Measurements from ENCODE around the gene PPP2R3A. TPM values are rescaled to one million over a fixed set of nuclear protein-coding genes. Genes with fewer than 3 reads are reported as not detected.

Gene PPP2R3A
- total and polyA plus RNA-seq, 8 donors, result 1.3 to 7.0 (median 4.3) TPM

GRCh38 chr3:136134091-136134490, 168.6 kb downstream of the PPP2R3A start:
- intact Hi-C loops (cut with DNase I), result loop anchor here in 1 of 3 donors (10.0 kb wide), 1 partner anchor 51 kb away; no protein-coding TSS in a partner anchor
- TF ChIP-seq, protein P1, sequence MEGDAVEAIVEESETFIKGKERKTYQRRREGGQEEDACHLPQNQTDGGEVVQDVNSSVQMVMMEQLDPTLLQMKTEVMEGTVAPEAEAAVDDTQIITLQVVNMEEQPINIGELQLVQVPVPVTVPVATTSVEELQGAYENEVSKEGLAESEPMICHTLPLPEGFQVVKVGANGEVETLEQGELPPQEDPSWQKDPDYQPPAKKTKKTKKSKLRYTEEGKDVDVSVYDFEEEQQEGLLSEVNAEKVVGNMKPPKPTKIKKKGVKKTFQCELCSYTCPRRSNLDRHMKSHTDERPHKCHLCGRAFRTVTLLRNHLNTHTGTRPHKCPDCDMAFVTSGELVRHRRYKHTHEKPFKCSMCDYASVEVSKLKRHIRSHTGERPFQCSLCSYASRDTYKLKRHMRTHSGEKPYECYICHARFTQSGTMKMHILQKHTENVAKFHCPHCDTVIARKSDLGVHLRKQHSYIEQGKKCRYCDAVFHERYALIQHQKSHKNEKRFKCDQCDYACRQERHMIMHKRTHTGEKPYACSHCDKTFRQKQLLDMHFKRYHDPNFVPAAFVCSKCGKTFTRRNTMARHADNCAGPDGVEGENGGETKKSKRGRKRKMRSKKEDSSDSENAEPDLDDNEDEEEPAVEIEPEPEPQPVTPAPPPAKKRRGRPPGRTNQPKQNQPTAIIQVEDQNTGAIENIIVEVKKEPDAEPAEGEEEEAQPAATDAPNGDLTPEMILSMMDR (IDR thresholded peaks at IDR 0.05), result no peak
- FAIRE-seq (no peak), DNase-seq (no peak), ATAC-seq (no peak)
- Histone ChIP-seq H3K36me3 (no peaks in the 10 kb centered on the region), H3K27ac (no peak overlapping the region), H3K27me3 (no peaks in the 10 kb centered on the region), H3K4me1 (peaks cover 0 to 4% (median 0%) of the 10 kb centered on the region in 3 donors), H3K4me3 (no peak overlapping the region), H3K9me3 (no peaks in the 10 kb centered on the region)
- 90 to 93% methylated on average over 1 of the region's 1 CpG for WGBS, 2 donors

- H3K27ac ChIP-seq, result no peak overlapping the region
- no peak for ATAC-seq
- WGBS, 2 donors, result 72 to 75% methylated on average over 7 of the region's 7 CpGs
Measured at GRCh38 chr3:136135039-136135802, 169.7 kb downstream of the PPP2R3A start.

GRCh38 chr3:136136454-136136853, 170.9 kb downstream of the PPP2R3A start:
- ATAC-seq, result peak in 2 of 4 donors; percentile 18 to 32
- 34 to 39% methylated on average over 2 of the region's 2 CpGs for WGBS, 2 donors

More at GRCh38 chr3:136135039-136135802, 169.7 kb downstream of the PPP2R3A start:
- TF ChIP-seq, protein P1 (IDR thresholded peaks at IDR 0.05), result no peak
- intact Hi-C loops (cut with DNase I), result loop anchor here in 1 of 3 donors (10.0 kb wide), 1 partner anchor 50 kb away; no protein-coding TSS in a partner anchor
- Histone ChIP-seq H3K9me3 (no peaks in the 10 kb centered on the region), H3K4me1 (peaks cover 0 to 4% (median 0%) of the 10 kb centered on the region in 3 donors), H3K27me3 (no peaks in the 10 kb centered on the region), H3K36me3 (no peaks in the 10 kb centered on the region), H3K4me3 (no peak overlapping the region)
- no peak for DNase-seq
- no peak for FAIRE-seq

GRCh38 chr3:136141291-136141785, 175.8 kb downstream of the PPP2R3A start:
- no peak for FAIRE-seq
- H3K27ac ChIP-seq, result no peak overlapping the region

More at GRCh38 chr3:136136454-136136853, 170.9 kb downstream of the PPP2R3A start:
- Histone ChIP-seq H3K4me3 (no peak overlapping the region), H3K4me1 (peaks cover 0 to 4% (median 0%) of the 10 kb centered on the region in 3 donors), H3K9me3 (no peaks in the 10 kb centered on the region), H3K27me3 (no peaks in the 10 kb centered on the region), H3K36me3 (no peaks in the 10 kb centered on the region), H3K27ac (no peak overlapping the region)
- DNase-seq (no peak), FAIRE-seq (no peak)
- TF ChIP-seq, protein P1 (IDR thresholded peaks at IDR 0.05), result no peak
- intact Hi-C loops (cut with DNase I), result loop anchor here in 1 of 3 donors (10.0 kb wide), 1 partner anchor 48 kb away; no protein-coding TSS in a partner anchor

More at GRCh38 chr3:136141291-136141785, 175.8 kb downstream of the PPP2R3A start:
- no peak for ATAC-seq
- DNase-seq, result no peak
- Histone ChIP-seq H3K9me3 (no peaks in the 10 kb centered on the region), H3K4me1 (peaks cover 0 to 13% (median 8%) of the 10 kb centered on the region in 3 donors), H3K36me3 (no peaks in the 10 kb centered on the region), H3K4me3 (no peak overlapping the region), H3K27me3 (no peaks in the 10 kb centered on the region)
- TF ChIP-seq, protein P1 (IDR thresholded peaks at IDR 0.05), result no peak
- intact Hi-C loops (cut with DNase I), result no loop called here

Measured in pancreas (tissue), 10 donors.